Glutamatergic neuron (in vitro differentiated cells): Measurements from ENCODE around the gene ANKRD26. TPM values are rescaled to one million over a fixed set of nuclear protein-coding genes. Genes with fewer than 3 reads are reported as not detected.

Experiments used
- DNase-seq: peaks from one replicate; pipeline ENCODE4 v3.0.0; 2022
- H3K27ac Mint-ChIP-seq: one replicate; pipeline ENCODE4 v1.8.0; 2020; ENCODE audit warnings: mild to moderate bottlenecking, mixed read lengths, inconsistent platforms; ENCODE audit not compliant: unreplicated experiment
- H3K27me3 Mint-ChIP-seq: one replicate; pipeline ENCODE4 v1.8.0; 2020; ENCODE audit warnings: mild to moderate bottlenecking, moderate library complexity, mixed read lengths, inconsistent platforms; ENCODE audit not compliant: unreplicated experiment
- H3K36me3 Mint-ChIP-seq: one replicate; pipeline ENCODE4 v1.8.0; 2020; ENCODE audit warnings: mild to moderate bottlenecking, mixed read lengths, inconsistent platforms; ENCODE audit not compliant: unreplicated experiment
- H3K4me1 Mint-ChIP-seq: one replicate; pipeline ENCODE4 v1.8.0; 2020; ENCODE audit warnings: mild to moderate bottlenecking, low read depth, mixed read lengths, inconsistent platforms; ENCODE audit not compliant: unreplicated experiment
- H3K4me3 Mint-ChIP-seq: one replicate; pipeline ENCODE4 v1.8.0; 2020; ENCODE audit warnings: mild to moderate bottlenecking, mixed read lengths, inconsistent platforms; ENCODE audit not compliant: unreplicated experiment
- H3K9me3 Mint-ChIP-seq: one replicate; pipeline ENCODE4 v1.8.0; 2020; ENCODE audit warnings: mild to moderate bottlenecking, moderate library complexity, mixed read lengths, inconsistent platforms; ENCODE audit not compliant: unreplicated experiment
- CTCF ChIP-seq: fragments of 200-600 bp; sonication (generic); IDR thresholded peaks from one replicate; pipeline ENCODE4 v1.5.0; 2021; ENCODE audit not compliant: partially characterized antibody, unreplicated experiment
- total RNA-seq: library from RNA; stranded (reverse); fragmentation: NEBNext Ultra II Directional; extraction: Animal tissue kit (Norgen Biotek cat#: 25700); gene quantifications from one replicate; pipeline ENCODE4 v1.2.1, GENCODE V29; 2021; ENCODE audit not compliant: unreplicated experiment

ANKRD26 gene
- total RNA-seq, 1 donor from 2014 or later = 17.0 TPM

DNA sequence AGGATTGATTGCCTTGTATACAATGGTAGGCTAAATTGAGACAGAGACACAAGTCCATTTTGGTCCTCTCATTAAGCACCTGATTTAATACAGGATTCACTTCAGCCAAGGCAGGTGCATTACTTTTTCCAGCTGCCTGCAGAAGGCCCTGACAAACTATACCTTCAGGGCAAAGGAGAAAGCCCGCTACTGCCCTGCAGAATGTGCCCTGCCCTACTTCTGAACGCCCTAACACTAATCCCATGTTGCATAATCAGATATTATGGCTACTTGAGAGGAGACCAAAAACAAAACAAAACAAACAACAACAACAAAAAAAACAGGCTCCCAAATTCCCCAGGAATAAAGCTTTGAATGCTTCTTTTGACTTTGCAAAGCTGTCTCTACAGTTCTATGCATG is 122.7 kb downstream of the ANKRD26 start:
- no peaks in the 10 kb centered on the region for H3K9me3 Mint-ChIP-seq
- TF ChIP-seq CTCF = no peak
- H3K4me1 Mint-ChIP-seq = no peaks in the 10 kb centered on the region
- H3K27ac Mint-ChIP-seq = no peak overlapping the region
- H3K27me3 Mint-ChIP-seq = no peaks in the 10 kb centered on the region
- no peaks in the 10 kb centered on the region for H3K36me3 Mint-ChIP-seq
- DNase-seq = no peak
- no peak overlapping the region for H3K4me3 Mint-ChIP-seq

DNA sequence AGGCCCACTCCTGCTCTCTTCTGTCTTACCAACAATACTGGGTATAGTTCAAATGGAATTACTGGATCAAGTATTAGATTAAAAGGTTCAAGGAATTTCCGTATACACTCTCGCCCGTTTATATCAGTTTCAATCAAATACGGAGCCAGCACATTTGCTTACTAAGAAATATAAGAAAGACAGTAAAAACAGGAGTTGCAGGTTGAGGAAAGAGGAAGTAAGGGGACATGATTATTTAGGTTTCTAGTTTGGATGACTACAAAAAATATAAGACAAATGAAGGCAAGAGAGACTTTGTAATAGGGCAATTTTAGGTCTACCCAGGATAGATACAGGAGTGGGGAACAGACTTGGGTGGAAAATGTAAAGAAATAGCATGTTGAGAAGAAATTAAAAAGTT is 129.6 kb downstream of the ANKRD26 start:
- DNase-seq = no peak
- Mint-ChIP-seq H3K27me3 (no peaks in the 10 kb centered on the region), H3K4me1 (no peaks in the 10 kb centered on the region), H3K9me3 (no peaks in the 10 kb centered on the region), H3K36me3 (no peaks in the 10 kb centered on the region), H3K4me3 (no peak overlapping the region), H3K27ac (no peak overlapping the region)
- TF ChIP-seq CTCF = no peak

- H3K9me3 Mint-ChIP-seq = no peaks in the 10 kb centered on the region
- no peak for DNase-seq
- H3K27me3 Mint-ChIP-seq = no peaks in the 10 kb centered on the region
- no peaks in the 10 kb centered on the region for H3K4me1 Mint-ChIP-seq
- H3K27ac Mint-ChIP-seq = no peak overlapping the region
- no peak overlapping the region for H3K4me3 Mint-ChIP-seq
- TF ChIP-seq CTCF = no peak
- H3K36me3 Mint-ChIP-seq = no peaks in the 10 kb centered on the region
These were observed 131.0 kb downstream of the ANKRD26 start for GRCh38 chr10:26969145-26969926.

DNA sequence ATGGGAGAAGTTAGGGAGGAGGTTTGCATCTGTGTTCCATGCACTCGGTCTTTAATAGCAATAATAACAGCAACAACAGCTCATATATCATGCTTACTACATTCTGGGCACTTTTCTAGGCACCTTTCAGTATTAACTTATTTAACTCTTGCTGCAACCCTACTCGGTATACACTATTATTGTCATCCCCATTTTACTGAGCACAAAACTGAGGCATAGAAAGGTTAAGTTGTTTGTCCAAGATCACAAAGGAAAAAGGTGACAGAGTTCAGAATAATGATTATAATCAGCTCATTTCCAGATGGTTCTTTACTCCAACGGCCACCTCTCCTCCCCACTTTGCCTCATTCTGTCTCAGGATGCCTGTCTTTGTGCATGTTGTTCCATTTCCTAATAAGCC is 137.5 kb downstream of the ANKRD26 start:
- H3K4me3 Mint-ChIP-seq = no peak overlapping the region
- H3K9me3 Mint-ChIP-seq = no peaks in the 10 kb centered on the region
- H3K4me1 Mint-ChIP-seq = no peaks in the 10 kb centered on the region
- H3K27ac Mint-ChIP-seq = no peak overlapping the region
- TF ChIP-seq CTCF = no peak
- no peak for DNase-seq
- peaks cover 3% of the 10 kb centered on the region for H3K27me3 Mint-ChIP-seq
- no peaks in the 10 kb centered on the region for H3K36me3 Mint-ChIP-seq

- TF ChIP-seq CTCF = no peak
- no peaks in the 10 kb centered on the region for H3K36me3 Mint-ChIP-seq
- H3K9me3 Mint-ChIP-seq = no peaks in the 10 kb centered on the region
- DNase-seq = no peak
- H3K4me3 Mint-ChIP-seq = no peak overlapping the region
- H3K4me1 Mint-ChIP-seq = no peaks in the 10 kb centered on the region
- H3K27me3 Mint-ChIP-seq = peaks cover 3% of the 10 kb centered on the region
- H3K27ac Mint-ChIP-seq = no peak overlapping the region
These were observed 140.0 kb downstream of the ANKRD26 start for GRCh38 chr10:26960308-26960707.
